Esophagus squamous epithelium (tissue), 4 donors: Measurements from ENCODE around the gene MC4R.

Experiments used
- POLR2A ChIP-seq, 4 donors: fragments of 450-650 bp; IDR thresholded peaks; one replicate each; pipeline ENCODE4 v1.6.1; 2017; ENCODE audit warnings: antibody characterized with exemption in 4 of 4, mild to moderate bottlenecking in 4 of 4, moderate library complexity in 3 of 4
- TF ChIP-seq, protein P1 (sequence below), 6 experiments: fragments of 450-650 bp in 4 of 6; fragments of 200-600 bp in 2 of 6; sonication (generic) in 2 of 6; IDR thresholded peaks; one replicate each; pipeline ENCODE4 v1.5.1; 2016 to 2019; ENCODE audit warnings: antibody characterized with exemption in 6 of 6, mild to moderate bottlenecking in 4 of 6, moderate library complexity in 4 of 6

GRCh38 chr18:60377778-60378469, 5.3 kb upstream of the MC4R start:
- no peak for TF ChIP-seq POLR2A (IDR thresholded peaks at IDR 0.05)
- TF ChIP-seq, protein P1, sequence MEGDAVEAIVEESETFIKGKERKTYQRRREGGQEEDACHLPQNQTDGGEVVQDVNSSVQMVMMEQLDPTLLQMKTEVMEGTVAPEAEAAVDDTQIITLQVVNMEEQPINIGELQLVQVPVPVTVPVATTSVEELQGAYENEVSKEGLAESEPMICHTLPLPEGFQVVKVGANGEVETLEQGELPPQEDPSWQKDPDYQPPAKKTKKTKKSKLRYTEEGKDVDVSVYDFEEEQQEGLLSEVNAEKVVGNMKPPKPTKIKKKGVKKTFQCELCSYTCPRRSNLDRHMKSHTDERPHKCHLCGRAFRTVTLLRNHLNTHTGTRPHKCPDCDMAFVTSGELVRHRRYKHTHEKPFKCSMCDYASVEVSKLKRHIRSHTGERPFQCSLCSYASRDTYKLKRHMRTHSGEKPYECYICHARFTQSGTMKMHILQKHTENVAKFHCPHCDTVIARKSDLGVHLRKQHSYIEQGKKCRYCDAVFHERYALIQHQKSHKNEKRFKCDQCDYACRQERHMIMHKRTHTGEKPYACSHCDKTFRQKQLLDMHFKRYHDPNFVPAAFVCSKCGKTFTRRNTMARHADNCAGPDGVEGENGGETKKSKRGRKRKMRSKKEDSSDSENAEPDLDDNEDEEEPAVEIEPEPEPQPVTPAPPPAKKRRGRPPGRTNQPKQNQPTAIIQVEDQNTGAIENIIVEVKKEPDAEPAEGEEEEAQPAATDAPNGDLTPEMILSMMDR (IDR thresholded peaks at IDR 0.05) = no peak
